GM19455 (cell line): ENCODE measurements around the gene TIAM2.
"Not testable (repeated sequence)": the region's sequence is repeated elsewhere in the genome, so short reads cannot be mapped to it uniquely, and the experiment has no call there.

Experiments used
- ATAC-seq: cut with Tn5 transposase; IDR thresholded peaks from one replicate; pipeline ENCODE4 v1.9.1; 2021; ENCODE audit not compliant: unreplicated experiment

Gene TIAM2

DNA sequence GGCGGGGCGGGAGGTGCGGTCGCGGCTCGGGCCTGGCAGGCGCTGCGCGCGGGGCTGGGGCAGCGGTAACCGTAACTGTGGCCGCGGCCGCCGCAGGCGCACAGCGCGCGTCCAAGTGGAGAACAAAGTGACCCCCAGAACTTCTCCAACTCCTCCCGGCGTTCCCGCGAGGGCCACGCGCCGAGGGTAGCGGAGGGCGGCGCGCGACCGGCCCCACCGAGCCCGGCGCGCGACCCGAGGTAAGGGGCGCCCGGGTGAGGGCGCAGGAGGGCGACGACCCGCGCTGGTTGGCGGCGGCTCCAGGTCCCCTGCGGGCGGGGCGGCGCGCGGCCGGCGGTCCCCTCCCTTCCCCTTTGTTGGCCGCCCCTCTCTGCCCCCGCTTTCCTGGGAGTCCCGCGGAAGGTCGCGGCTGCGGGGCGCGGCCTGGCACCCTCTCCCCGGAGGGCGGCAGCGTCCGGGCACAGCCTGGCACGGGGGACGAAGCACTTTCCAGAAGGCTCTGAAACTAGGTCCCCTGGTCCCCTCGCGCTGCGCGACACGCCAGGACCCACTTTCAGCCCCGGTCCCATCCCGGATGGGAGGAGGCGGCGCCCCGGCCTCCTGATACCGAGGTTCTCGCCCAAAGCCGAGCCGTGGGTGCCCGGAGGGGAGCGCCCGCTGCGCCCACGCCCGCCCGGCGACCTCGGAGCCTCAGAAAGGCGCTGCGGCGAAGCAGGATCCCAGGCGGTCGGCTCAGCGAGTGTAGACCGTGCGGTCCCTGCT, at the start of gene TIAM2:
Gene TIAM2, plus strand, starts transcription at position 62 of the 762 bp plus-strand sequence. CDS start 133,909 bp downstream, outside the sequence.
- ATAC-seq: peak; percentile 46

GRCh38 chr6:154950979-154951344, 44.2 kb upstream of the TIAM2 start:
- no peak for ATAC-seq

DNA sequence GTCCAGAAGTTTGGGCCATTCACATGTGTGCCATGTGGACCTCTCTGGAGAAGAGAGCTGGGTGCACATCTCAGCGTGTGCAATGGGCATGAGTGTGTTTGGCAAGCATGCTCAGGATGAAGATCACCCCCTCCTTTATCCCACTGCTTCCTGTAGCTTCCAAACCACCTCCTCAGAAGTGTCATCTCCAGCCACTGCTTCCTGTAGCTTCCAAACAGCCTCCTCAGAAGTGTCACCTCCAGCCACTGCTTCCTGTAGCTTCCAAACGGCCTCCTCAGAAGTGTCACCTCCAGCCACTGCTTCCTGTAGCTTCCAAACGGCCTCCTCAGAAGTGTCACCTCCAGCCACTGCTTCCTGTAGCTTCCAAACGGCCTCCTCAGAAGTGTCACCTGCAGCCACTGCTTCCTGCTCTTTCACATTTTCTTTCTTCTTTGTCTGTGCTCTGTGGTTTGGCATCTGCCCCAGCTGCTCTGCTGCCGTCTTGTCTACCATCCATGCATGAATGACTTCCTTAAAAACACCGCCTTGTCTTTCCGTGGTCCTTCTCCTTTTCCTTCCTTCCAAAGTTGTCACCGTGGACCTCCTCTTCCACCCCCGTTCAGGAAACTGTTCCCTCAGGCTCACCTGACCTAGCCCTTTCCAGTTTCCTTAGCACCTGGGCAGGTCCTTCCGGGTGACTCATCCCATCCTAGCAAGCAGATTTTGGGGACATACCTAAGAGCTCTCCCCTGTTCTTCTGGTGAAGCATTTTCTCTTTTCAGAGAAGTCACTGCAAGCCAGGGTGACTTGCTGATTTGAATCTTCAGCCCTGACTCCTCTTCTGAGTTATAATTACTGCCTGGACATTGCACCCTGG, 43.5 kb upstream of the TIAM2 start:
- ATAC-seq: peak; percentile 62

DNA sequence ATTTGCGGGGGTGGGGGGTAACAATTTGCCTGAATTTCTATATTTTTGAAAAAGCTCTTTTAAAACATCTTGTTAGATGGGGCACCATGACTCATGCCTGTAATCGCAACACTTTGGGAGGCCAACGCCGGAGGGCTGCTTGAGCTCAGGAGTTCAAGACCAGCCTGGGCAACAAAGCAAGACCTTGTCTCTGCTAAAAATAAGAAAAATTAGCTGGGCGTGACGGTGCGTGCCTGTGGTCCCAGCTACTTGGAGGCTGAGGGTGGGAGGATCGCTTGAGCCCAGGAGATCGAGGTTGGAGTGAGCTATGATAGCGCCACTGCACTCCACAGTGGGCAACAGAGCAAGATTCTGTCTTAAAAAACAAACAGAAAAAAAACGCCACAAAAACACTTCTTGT, 41.5 kb upstream of the TIAM2 start:
- no peak for ATAC-seq

GRCh38 chr6:154954347-154954746, 40.8 kb upstream of the TIAM2 start:
- no peak for ATAC-seq

- no peak for ATAC-seq
Observed at GRCh38 chr6:154956771-154957522, 38.2 kb upstream of the TIAM2 start.

- no peak for ATAC-seq
Observed at GRCh38 chr6:154958469-154958868, 36.6 kb upstream of the TIAM2 start.

DNA sequence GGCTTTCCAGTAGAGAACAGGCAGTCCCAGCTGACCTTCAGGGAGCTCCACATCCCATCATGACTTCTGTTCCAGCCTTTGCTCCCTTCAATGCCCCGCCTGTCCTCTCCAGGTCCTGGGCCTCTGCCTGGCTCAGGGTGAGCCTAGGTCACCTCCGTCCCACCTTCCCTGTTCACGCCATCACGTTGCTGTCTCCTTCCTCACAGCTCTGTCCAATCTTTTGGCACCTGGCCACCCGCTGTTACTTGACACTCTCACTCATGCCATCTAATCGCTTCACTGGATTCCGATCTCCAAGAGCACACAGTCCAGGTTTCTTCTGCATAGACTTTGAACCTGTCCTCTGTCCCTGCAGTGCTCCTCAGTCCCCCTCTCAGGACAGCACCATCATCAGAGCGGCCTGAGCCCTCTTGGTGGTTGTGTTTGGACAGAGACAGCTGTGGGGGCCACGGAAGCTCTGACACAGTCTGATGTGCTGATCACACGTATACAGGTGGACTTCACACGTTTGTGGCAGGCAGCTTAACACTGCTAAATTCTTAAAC, 34.7 kb upstream of the TIAM2 start:
- ATAC-seq: no peak

- no peak for ATAC-seq
Observed at GRCh38 chr6:154960854-154961530, 34.1 kb upstream of the TIAM2 start.

DNA sequence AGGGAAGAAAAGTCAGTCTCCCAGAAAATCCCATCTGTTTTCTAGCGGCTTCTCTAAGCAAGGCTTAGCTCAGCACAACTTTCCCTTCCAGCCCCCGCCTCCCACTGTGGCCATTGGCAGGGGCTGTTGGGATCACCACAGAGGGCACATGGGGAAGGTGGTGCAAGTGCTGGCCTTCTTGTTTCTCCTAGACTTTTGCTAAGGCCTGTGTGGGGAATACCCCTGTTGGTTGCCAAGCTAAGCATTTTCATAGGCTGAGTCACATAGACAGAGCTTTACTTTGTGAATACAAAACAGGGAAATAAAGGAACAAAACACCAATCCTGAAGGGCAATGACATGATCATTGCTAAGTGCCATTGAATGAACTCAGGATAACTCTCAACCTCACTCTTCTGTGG, 32.4 kb upstream of the TIAM2 start:
- no peak for ATAC-seq

DNA sequence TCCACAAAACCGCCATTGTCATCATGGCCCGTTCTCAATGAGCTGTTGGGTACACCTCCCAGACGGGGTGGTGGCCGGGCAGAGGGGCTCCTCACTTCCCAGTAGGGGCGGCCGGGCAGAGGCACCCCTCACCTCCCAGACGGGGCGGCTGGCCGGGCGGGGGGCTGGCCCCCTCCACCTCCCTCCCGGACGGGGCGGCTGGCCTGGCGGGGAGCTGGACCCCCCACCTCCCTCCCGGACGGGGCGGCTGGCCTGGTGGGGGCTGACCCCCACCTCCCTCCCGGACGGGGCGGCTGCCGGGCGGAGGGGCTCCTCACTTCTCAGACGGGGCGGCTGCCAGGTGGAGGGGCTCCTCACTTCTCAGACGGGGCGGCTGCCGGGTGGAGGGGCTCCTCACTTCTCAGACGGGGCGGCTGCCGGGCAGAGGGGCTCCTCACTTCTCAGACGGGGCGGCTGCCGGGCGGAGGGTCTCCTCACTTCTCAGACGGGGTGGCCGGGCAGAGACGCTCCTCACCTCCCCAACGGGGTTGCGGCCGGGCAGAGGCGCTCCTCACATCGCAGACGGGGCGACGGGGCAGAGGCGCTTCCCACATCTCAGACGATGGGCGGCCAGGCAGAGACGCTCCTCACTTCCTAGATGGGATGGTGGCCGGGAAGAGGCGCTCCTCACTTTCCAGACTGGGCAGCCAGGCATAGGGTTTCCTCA, 28.9 kb upstream of the TIAM2 start:
- not testable (repeated sequence) for ATAC-seq

DNA sequence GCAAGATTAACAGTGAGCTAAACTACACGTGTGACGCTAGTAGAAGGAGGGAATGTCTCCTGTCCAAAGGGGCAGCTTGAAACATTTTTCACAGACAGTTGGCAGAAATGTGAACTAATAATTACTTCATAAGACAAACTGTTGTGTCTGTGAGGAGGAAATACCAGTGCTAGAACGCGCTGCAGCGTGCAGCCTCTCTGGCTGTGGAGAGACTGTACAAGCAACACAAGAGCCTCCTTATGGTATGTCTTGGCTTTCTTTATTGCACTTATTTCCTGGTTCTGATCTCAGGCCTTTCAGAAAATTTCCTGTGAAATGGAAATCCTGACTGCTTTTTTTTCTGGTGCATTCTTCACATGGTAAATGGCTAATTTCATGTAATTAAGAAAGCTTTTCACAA, 25.3 kb upstream of the TIAM2 start:
- no peak for ATAC-seq

- no peak for ATAC-seq
Observed at GRCh38 chr6:154974485-154975149, 20.5 kb upstream of the TIAM2 start.

DNA sequence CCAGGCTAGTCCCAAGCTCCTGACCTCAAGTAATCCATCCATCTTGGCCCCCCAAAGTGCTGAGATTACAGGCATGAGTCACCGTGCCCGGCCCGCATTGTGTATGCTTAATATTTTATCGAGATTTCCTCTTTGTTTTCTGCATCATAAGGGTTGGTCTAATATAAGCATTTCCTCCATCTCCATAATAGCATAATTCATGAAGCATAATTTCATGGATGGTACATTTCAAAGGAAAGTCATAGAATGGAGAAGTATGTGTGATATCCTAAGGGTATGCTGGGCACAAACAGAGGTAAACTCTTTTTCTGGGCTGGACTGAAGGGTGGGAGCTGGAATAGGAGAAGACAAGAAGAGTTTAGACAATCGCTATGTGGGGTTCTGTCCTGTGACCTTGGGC, 17.5 kb upstream of the TIAM2 start:
- ATAC-seq: no peak

DNA sequence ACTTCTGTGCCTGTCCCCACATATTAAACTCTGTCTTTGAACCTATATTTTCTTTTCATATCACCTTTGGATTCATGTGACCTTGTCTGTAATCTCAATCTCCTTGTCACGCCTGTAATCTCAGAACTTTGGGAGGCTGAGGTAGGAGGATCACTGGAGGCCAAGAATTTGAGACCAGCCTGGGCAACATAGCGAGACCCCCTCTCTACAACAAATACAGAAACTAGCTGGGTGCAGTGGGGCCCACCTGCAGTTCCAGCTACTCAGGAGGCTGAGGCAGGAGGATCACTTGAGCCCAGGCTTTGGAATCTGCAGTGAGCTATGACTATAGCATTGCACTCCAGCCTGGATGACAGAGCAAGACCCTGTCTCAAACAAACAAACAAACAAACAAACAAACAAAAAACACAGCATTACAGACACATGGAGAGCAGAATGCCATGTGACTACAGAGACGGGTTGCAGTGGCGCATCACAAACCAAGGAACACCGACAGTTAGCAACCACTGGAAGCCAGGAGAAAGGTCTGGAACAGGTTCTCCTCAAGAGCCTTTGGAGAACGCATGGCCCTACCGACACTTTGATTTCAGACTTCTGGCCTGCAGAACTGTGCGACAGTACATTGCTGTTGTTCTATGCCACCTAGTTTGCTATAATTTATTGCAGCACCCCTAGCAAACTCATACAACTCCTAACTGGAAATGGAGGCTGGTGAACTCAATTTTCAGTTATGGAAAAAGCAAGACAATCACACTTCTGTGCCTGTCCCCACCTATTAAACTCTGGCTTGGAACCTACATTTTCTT, 14.6 kb upstream of the TIAM2 start:
- no peak for ATAC-seq

DNA sequence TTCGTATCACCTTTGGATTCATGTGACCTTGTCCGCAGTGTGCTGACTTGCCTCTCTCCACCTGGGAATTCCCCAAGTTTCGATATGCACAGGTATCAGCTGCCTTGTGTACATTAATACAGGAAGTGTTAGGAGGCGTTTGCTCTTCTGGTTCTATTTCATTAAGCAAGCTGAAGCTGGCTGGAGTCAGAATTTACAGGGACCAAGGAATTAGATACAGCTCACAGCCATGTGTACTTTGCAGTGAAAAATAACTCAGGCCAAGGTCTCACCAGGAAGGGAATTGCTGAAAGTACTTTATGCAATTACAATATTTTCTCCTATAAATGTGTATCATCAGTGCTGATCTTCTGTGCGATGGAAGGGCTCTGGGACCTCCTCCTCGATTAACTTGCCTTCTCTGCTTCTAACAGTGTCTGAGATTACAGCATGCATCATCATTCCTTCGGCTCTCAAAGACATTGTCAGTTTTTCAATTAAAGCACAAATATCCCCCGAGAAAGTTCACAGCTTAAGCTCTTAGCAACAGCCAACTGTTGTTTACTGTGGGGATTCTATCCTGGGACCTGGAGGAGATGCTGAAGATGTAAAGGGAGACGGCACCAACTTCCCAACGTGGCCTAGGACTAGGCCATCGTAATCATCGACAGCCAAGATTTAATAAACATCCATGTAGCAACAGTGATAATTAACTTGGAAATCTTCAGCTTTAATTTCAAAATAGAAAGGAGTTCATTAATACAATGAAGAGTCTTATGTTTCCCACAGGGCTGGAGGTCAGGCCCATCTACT, 13.8 kb upstream of the TIAM2 start:
- ATAC-seq: no peak

GRCh38 chr6:154984146-154984545, 11.0 kb upstream of the TIAM2 start:
- no peak for ATAC-seq

DNA sequence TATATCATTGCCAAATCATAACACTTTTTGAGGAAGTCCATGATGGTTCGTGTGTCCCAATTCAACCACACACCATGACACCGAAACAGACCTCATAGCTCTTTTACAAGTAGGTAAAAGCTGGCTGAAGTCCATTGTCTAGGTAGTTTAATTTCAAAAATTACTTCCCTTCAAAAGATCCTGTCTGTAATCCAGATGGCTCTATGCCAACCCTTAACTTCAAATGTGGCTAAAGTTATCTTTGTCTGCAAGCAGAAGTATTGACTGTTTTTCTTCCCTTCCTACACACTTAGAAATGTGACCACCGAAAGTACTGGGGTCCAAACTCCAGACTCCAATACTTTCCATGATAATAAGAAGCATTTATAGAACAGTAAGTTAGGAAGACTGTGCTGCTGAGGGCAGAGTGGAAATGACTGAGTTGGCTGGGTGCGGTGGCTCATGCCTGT, 8.3 kb upstream of the TIAM2 start:
- ATAC-seq: no peak
